K562 (cell line): ENCODE results near the gene GPR83. TPM values are rescaled to one million over a fixed set of nuclear protein-coding genes. Genes with fewer than 3 reads are reported as not detected.

Experiments
- ATAC-seq: fragments of 200-7000 bp; cut with Tn5 transposase; 3 replicates; pipeline ENCODE4 v1.9.1; 2020; ENCODE audit warnings: moderate library complexity
- BruUV-seq: library from RNA; stranded (reverse); fragments of 400-500 nt; replicated peaks from 2 replicates; lab custom pipeline; 2021; lab: Mats Ljungman, UMichigan
- CTCF ChIA-PET: fragments of 300-600 bp; formaldehyde crosslinking; extraction: SDS; loops from one replicate; lab custom pipeline; 2021; ENCODE audit warnings: low intra/inter-chr PET ratio; lab: Yijun Ruan, JAX
- POLR2A ChIA-PET: fragments of 300-600, 350-650 bp; sonication (Branson Sonifier 250); formaldehyde crosslinking; extraction: SDS; loops from one replicate; lab custom pipeline; 2021; ENCODE audit warnings: antibody characterized with exemption, inconsistent platforms; lab: Yijun Ruan, JAX
- DNase-seq, 4 experiments: peaks; one replicate each; pipeline versions ENCODE4 v3.0.0 to v3.0.0-alpha.2; 2011 to 2018; ENCODE audit warnings: low spot score in 3 of 4, mixed read lengths in 3 of 4; ENCODE audit errors: extremely low read depth in 1 of 4
- FAIRE-seq: peaks from 2 replicates; lab custom pipeline; 2011; peaks lifted over from hg19 to GRCh38; lab: Jason Lieb, UNC
- H2AFZ ChIP-seq: 2 replicates; pipeline ENCODE4 v1.6.0; 2011; ENCODE audit warnings: low read depth, low read length, control low read depth, inconsistent platforms
- H3K27ac ChIP-seq: fragments of 200-600 bp; 3 replicates; pipeline ENCODE4 v1.8.0; 2011; ENCODE audit warnings: low read depth, mild to moderate bottlenecking, control low read depth, inconsistent platforms, low read length, moderate library complexity, mixed read lengths; ENCODE audit errors: extremely low read depth
- H3K27me3 ChIP-seq, 2 experiments: fragments of 300-600 bp in 1 of 2; 2 replicates in 1 of 2; 3 replicates in 1 of 2; pipeline versions ENCODE4 v1.6.0 to v1.8.0; 2011; ENCODE audit warnings: inconsistent platforms in 2 of 2, low read length in 2 of 2, mild to moderate bottlenecking in 1 of 2, mixed read lengths in 1 of 2, moderate library complexity in 1 of 2; ENCODE audit not compliant: control insufficient read depth in 2 of 2, insufficient read depth in 2 of 2
- H3K36me3 ChIP-seq: fragments of 300-600 bp; 3 replicates; pipeline ENCODE4 v1.8.0; 2011; ENCODE audit warnings: mild to moderate bottlenecking, low read length, inconsistent platforms; ENCODE audit not compliant: control insufficient read depth, insufficient read depth
- H3K4me1 ChIP-seq, 2 experiments: fragments of 200-600 bp in 1 of 2; replicated peaks in 1 of 2; 2 replicates in 1 of 2; 3 replicates in 1 of 2; pipeline versions ENCODE4 v1.5.1 to v1.8.0; 2011; ENCODE audit warnings: inconsistent platforms in 2 of 2, low read length in 2 of 2, mild to moderate bottlenecking in 1 of 2, mixed read lengths in 1 of 2, moderate library complexity in 1 of 2; ENCODE audit not compliant: control insufficient read depth in 2 of 2, insufficient read depth in 2 of 2
- H3K4me2 ChIP-seq: 2 replicates; pipeline ENCODE4 v1.6.1; 2011; ENCODE audit warnings: low read length, control low read depth, inconsistent platforms, mixed read lengths; ENCODE audit not compliant: insufficient read depth
- H3K4me3 ChIP-seq: fragments of 200-600 bp; sonication (generic), shearing (Covaris generic); 2 replicates; pipeline ENCODE4 v1.5.1; 2016; ENCODE audit warnings: control low read depth, inconsistent platforms
- H3K79me2 ChIP-seq: fragments of 200-600 bp; 3 replicates; pipeline ENCODE4 v1.8.0; 2011; ENCODE audit warnings: low read length, inconsistent platforms; ENCODE audit not compliant: control insufficient read depth, insufficient read depth
- H3K9ac ChIP-seq, 2 experiments: 2 replicates each; pipeline versions ENCODE4 v1.6.0 to v1.6.1; 2011; ENCODE audit warnings: low read depth in 2 of 2, low read length in 2 of 2, control low read depth in 1 of 2, inconsistent platforms in 1 of 2, mild to moderate bottlenecking in 1 of 2, mixed read lengths in 1 of 2; ENCODE audit not compliant: insufficient read depth in 1 of 2
- H3K9me1 ChIP-seq: one replicate; pipeline ENCODE4 v1.6.0; 2011; ENCODE audit warnings: inconsistent platforms, mild to moderate bottlenecking, low read length, moderate library complexity; ENCODE audit not compliant: control insufficient read depth, insufficient read depth
- H3K9me3 ChIP-seq: replicated peaks from 2 replicates; pipeline ENCODE4 v1.5.1; 2011; ENCODE audit warnings: low read depth, low read length, inconsistent platforms; ENCODE audit not compliant: control insufficient read depth, insufficient read depth
- H4K20me1 ChIP-seq: replicated peaks from 2 replicates; pipeline ENCODE4 v1.6.1; 2011; ENCODE audit warnings: low read length, inconsistent platforms, mixed read lengths; ENCODE audit not compliant: control insufficient read depth, insufficient read depth
- ADNP ChIP-seq: fragments of 200-800 bp; sonication (Bioruptor generic); IDR thresholded peaks from 2 replicates; pipeline ENCODE4 v1.6.1; 2016; ENCODE audit warnings: missing genetic modification characterization, missing compliant biosample characterization
- CEBPG ChIP-seq, 3 experiments: fragments of 200-800 bp in 1 of 3; sonication (Bioruptor generic) in 1 of 3; sonication (generic) in 1 of 3; formaldehyde crosslinking in 1 of 3; IDR thresholded peaks in 2 of 3; conservative IDR thresholded peaks in 1 of 3; 2 replicates each; pipeline versions ENCODE4 v1.6.1 to v1.8.0; 2016 to 2022; ENCODE audit warnings: missing compliant biosample characterization in 2 of 3, missing genetic modification characterization in 2 of 3, mild to moderate bottlenecking in 1 of 3, missing genetic modification reagents in 1 of 3
- EGR1 ChIP-seq: fragments of 450-650 bp; conservative IDR thresholded peaks from 2 replicates; pipeline ENCODE4 v1.6.1; 2017; ENCODE audit warnings: mild to moderate bottlenecking
- ELF4 ChIP-seq: fragments of 450-650 bp; formaldehyde crosslinking; IDR thresholded peaks from 2 replicates; pipeline ENCODE4 v1.4.0; 2022; ENCODE audit warnings: missing genetic modification characterization
- HNRNPLL ChIP-seq: fragments of 200-400 bp; formaldehyde crosslinking; IDR thresholded peaks from 2 replicates; pipeline ENCODE4 v1.6.1; 2017; ENCODE audit warnings: low read length, low read depth, mild to moderate bottlenecking; ENCODE audit not compliant: poor library complexity, severe bottlenecking
- NR4A1 ChIP-seq, 2 experiments: fragments of 250-450 bp in 1 of 2; fragments of 450-650 bp in 1 of 2; sonication (Bioruptor Pico) in 1 of 2; IDR thresholded peaks; 2 replicates each; pipeline versions ENCODE4 v1.4.0 to v1.6.1; 2016 to 2020; ENCODE audit warnings: mild to moderate bottlenecking in 2 of 2, missing compliant biosample characterization in 1 of 2, missing genetic modification characterization in 1 of 2, moderate library complexity in 1 of 2
- ZFPM2 ChIP-seq: fragments of 250-450 bp; sonication (Bioruptor Pico); IDR thresholded peaks from 2 replicates; pipeline ENCODE4 v1.5.1; 2022; ENCODE audit warnings: mild to moderate bottlenecking
- ZNF586 ChIP-seq: fragments of 450-650 bp; formaldehyde crosslinking; conservative IDR thresholded peaks from 2 replicates; pipeline ENCODE4 v1.4.0; 2020; ENCODE audit warnings: mild to moderate bottlenecking, moderate library complexity
- WGBS: fragments of 100-300 bp; shearing (Covaris generic); methylation state at CpG from one replicate; pipeline ENCODE4 v1.1.6; 2016; ENCODE audit warnings: low coverage, mixed read lengths; ENCODE audit not compliant: insufficient coverage; ENCODE audit errors: missing lambda C conversion rate; 5-methylcytosine and 5-hydroxymethylcytosine counted together
- in situ Hi-C: fragments of 300-500 bp; cut with MboI; formaldehyde crosslinking; loops from 4 replicates; pipeline ENCODE4 v1.15.0; 2018; ENCODE audit warnings: inconsistent platforms, mixed read lengths
- intact Hi-C: fragments of 100-400 bp; cut with micrococcal nuclease; formaldehyde crosslinking; loops from 2 replicates; pipeline ENCODE4 v1.14.2; 2022
- polyA plus RNA-seq, 8 experiments: library from polyadenylated mRNA; depleted of rRNA in 4 of 8; stranded (reverse) in 5 of 8; unstranded in 3 of 8; fragments of >200 nt; fragmentation: Nextera tagmentation in 2 of 8; fragmentation: Illumina TruSeq in 1 of 8; extraction: Ambion mirVana in 2 of 8; extraction: Trizol in 1 of 8; gene quantifications; 2 replicates each; pipeline versions ENCODE4 v1.2.1 to v1.2.3, GENCODE V29; 2011 to 2014; ENCODE audit warnings: inconsistent platforms in 1 of 8, missing spikeins in 1 of 8
- total RNA-seq, 7 experiments: library from RNA; depleted of rRNA in 6 of 7; stranded (reverse); fragments of >200 nt in 6 of 7; fragmentation: Illumina TruSeq in 2 of 7; extraction: Trizol in 2 of 7; gene quantifications; 2 replicates each; pipeline versions ENCODE4 v1.2.1 to v1.2.3, GENCODE V29; 2011 to 2021; ENCODE audit warnings: low replicate concordance in 1 of 7
- TF ChIP-seq, protein P1 (sequence below): fragments of 450-650 bp; formaldehyde crosslinking; IDR thresholded peaks from 2 replicates; pipeline ENCODE4 v1.4.0; 2022; ENCODE audit warnings: missing genetic modification characterization
- TF ChIP-seq, protein P2 (sequence below): sonication (generic); formaldehyde crosslinking; IDR thresholded peaks from 2 replicates; pipeline ENCODE4 v1.8.0; 2022; ENCODE audit warnings: missing genetic modification reagents, mild to moderate bottlenecking, borderline replicate concordance

Gene GPR83
- total and polyA plus RNA-seq, 9 of the 15 experiments (the other 6 are each of a cell fraction or from before 2014, with no cell fraction given), result 0.03 to 0.13 (median 0.08) TPM; not detected in 2

- Histone ChIP-seq H3K36me3 (no peaks in the 10 kb centered on the region), H3K4me2 (no peak overlapping the region), H3K9me3 (no peaks in the 10 kb centered on the region), H3K27ac (no peak overlapping the region), H3K27me3 (peaks cover 4 to 7% of the 10 kb centered on the region in 2 experiments; a peak in 4 of 5 replicates), H3K4me3 (no peak overlapping the region), H2AFZ (no peak overlapping the region), H3K9me1 (no peaks in the 10 kb centered on the region), H3K4me1 (no peaks in the 10 kb centered on the region), H3K79me2 (no peaks in the 10 kb centered on the region), H3K9ac (no peak overlapping the region), H4K20me1 (no peaks in the 10 kb centered on the region)
- intact Hi-C loops, result loop anchor here (5.0 to 10.0 kb wide), 4 partner anchors 88 to 435 kb away; no protein-coding TSS in a partner anchor
- WGBS, result 5% methylated on average over 3 of the region's 3 CpGs
- no peak for DNase-seq
- no peak for TF ChIP-seq HNRNPLL
- TF ChIP-seq ELF4 (CRISPR knock-in tag), result no peak
- TF ChIP-seq, protein P1, sequence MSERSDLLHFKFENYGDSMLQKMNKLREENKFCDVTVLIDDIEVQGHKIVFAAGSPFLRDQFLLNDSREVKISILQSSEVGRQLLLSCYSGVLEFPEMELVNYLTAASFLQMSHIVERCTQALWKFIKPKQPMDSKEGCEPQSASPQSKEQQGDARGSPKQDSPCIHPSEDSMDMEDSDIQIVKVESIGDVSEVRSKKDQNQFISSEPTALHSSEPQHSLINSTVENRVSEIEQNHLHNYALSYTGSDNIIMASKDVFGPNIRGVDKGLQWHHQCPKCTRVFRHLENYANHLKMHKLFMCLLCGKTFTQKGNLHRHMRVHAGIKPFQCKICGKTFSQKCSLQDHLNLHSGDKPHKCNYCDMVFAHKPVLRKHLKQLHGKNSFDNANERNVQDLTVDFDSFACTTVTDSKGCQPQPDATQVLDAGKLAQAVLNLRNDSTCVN (CRISPR knock-in tag), result no peak
- TF ChIP-seq, protein P2, sequence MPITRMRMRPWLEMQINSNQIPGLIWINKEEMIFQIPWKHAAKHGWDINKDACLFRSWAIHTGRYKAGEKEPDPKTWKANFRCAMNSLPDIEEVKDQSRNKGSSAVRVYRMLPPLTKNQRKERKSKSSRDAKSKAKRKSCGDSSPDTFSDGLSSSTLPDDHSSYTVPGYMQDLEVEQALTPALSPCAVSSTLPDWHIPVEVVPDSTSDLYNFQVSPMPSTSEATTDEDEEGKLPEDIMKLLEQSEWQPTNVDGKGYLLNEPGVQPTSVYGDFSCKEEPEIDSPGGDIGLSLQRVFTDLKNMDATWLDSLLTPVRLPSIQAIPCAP (CRISPR knock-in tag), result no peak
- TF ChIP-seq CEBPG (CRISPR knock-in tag; IDR thresholded peaks at IDR 0.05), result no peak
- no peak for TF ChIP-seq CEBPG (tag; conservative IDR thresholded peaks at IDR 0.05 in 1 of 2, IDR thresholded peaks at IDR 0.05 in 1 of 2)
- TF ChIP-seq ADNP (tag), result no peak
- TF ChIP-seq ZFPM2 (CRISPR knock-in tag), result no peak
- no peak for TF ChIP-seq ZNF586 (CRISPR knock-in tag)
- TF ChIP-seq NR4A1 (CRISPR knock-in tag; IDR thresholded peaks at IDR 0.05), result no peak
- no peak for TF ChIP-seq NR4A1 (tag; IDR thresholded peaks at IDR 0.05)
- TF ChIP-seq EGR1, result no peak
- no peak for ATAC-seq
- POLR2A ChIA-PET, result no interaction called here
- no peak for FAIRE-seq
- CTCF ChIA-PET, result no interaction called here
- in situ Hi-C loops, result loop anchor here (10.0 kb wide), 1 partner anchor 175 kb away; no protein-coding TSS in a partner anchor
- BruUV-seq, result no TSS peak
Observed at GRCh38 chr11:94329501-94329900, 71.7 kb downstream of the GPR83 start.
